BLaER1 (cell line): ENCODE results near the gene PDE4B.

ENCODE experiments used
- H3K27ac ChIP-seq: shearing (Covaris generic); formaldehyde crosslinking; 2 replicates; pipeline ENCODE4 v1.8.1; 2022
- H3K27me3 ChIP-seq: shearing (Covaris generic); formaldehyde crosslinking; 2 replicates; pipeline ENCODE4 v1.8.1; 2022
- H3K36me3 ChIP-seq: shearing (Covaris generic); formaldehyde crosslinking; 2 replicates; pipeline ENCODE4 v1.8.1; 2022
- H3K4me1 ChIP-seq: shearing (Covaris generic); formaldehyde crosslinking; 2 replicates; pipeline ENCODE4 v1.8.1; 2022
- H3K4me2 ChIP-seq: shearing (Covaris generic); formaldehyde crosslinking; 2 replicates; pipeline ENCODE4 v1.8.1; 2022
- H3K4me3 ChIP-seq: shearing (Covaris generic); formaldehyde crosslinking; 2 replicates; pipeline ENCODE4 v1.8.1; 2022
- H3K9ac ChIP-seq: shearing (Covaris generic); formaldehyde crosslinking; 2 replicates; pipeline ENCODE4 v1.8.1; 2022
- H3K9me3 ChIP-seq: shearing (Covaris generic); formaldehyde crosslinking; 2 replicates; pipeline ENCODE4 v1.8.1; 2022
- H4K20me1 ChIP-seq: shearing (Covaris generic); formaldehyde crosslinking; 2 replicates; pipeline ENCODE4 v1.8.1; 2022
- Cebpa-rat ChIP-seq: shearing (Covaris generic); IDR thresholded peaks from 2 replicates; pipeline ENCODE4 v1.8.1; 2022

Gene PDE4B

DNA sequence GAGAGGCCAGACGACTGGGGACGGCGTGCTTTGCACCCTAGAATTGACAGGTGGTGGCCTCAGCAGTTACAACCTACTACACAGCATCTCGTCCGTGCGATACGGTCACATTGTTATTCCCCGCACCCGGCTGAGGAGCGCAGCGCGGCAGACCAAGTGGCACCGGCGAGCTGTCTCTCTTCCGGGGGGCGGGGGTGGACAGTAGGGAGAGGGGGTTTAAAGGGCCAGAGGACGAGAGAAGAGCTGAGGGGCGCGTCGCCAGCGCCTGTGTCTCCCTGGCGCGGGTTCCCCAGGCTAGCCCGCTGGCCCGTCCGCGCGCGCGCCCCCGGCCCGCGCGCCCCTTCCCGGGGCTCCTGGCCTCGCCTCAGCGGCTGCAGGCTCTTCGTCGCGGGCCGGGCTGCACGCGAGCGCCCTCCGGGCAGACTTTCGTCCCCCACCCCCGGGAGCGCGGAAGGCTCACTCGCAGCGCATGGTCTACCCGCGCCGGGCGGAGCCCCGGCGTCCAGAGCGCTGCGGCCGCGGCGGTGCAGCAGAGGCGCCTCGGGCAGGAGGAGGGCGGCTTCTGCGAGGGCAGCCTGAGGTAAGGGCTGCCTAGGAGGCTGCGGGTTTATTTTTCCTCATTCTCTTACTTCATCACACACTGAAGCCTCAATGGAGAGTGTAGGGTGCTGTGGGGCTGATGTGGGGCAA, at the start of gene PDE4B:
TSS of gene PDE4B (plus strand) at position 227 of the 690 bp plus-strand sequence.
- Histone ChIP-seq H3K27me3 (no peaks in the 10 kb centered on the region), H3K36me3 (no peaks in the 10 kb centered on the region), H3K27ac (no peak within 1 kb of the TSS), H3K9ac (no peak within 1 kb of the TSS), H3K4me2 (no peak within 1 kb of the TSS), H3K4me1 (no peaks in the 10 kb centered on the region), H3K9me3 (peaks cover 19% of the 10 kb centered on the region), H4K20me1 (no peaks in the 10 kb centered on the region), H3K4me3 (no peak within 1 kb of the TSS)
- TF ChIP-seq Cebpa-rat: no peak

DNA sequence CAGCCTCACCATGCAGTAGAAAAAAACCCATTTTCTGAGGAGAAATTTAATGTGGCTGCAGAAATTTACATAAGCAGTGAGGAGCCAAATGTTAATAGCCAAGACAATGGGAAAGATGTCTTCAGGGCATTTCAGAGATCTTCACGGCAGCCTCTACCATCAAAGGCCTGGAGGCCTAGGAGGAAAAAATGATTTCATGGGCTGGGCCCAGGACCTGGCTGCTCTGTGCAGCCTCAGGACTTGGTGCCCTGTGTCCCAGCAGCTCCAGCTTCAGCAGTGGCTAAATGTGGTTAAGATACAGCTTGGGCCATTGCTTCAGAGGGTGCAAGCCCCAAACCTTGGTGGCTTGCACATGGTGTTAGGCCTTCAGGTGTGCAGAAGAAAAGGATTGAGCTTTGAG, 48.0 kb upstream of the PDE4B start:
- H3K4me3 ChIP-seq: no peak overlapping the region
- no peak overlapping the region for H3K27ac ChIP-seq
- H3K4me2 ChIP-seq: no peak overlapping the region
- no peaks in the 10 kb centered on the region for H3K27me3 ChIP-seq
- peaks cover 30% of the 10 kb centered on the region for H3K9me3 ChIP-seq
- no peaks in the 10 kb centered on the region for H3K4me1 ChIP-seq
- 0 out of 2 replicates have a peak, but pooled peaks cover 6% of the 10 kb centered on the region for H3K36me3 ChIP-seq
- TF ChIP-seq Cebpa-rat: no peak
- no peak overlapping the region for H3K9ac ChIP-seq
- H4K20me1 ChIP-seq: no peaks in the 10 kb centered on the region

DNA sequence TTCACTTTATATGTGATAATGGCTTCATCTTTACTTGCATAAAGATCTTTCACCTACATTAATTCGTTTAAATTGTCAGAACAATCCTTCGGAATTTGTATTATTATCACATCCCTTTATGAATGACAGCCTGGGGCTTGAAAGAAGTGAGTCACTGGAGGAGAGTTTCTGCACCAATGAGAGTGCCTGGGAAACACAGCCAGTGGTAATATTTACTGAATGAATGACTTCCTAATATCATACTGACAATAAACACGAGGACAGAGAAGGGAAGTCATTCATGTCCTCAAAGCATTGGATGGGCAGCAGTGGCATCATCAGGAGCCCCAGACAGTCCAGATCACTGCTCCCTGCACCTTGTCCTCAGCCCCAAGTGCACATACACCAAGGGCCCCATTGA, 40.7 kb upstream of the PDE4B start:
- Histone ChIP-seq H3K27ac (no peak overlapping the region), H3K4me3 (no peak overlapping the region), H3K4me1 (no peaks in the 10 kb centered on the region), H3K9ac (no peak overlapping the region), H3K27me3 (no peaks in the 10 kb centered on the region), H3K4me2 (no peak overlapping the region), H4K20me1 (no peaks in the 10 kb centered on the region), H3K9me3 (no peaks in the 10 kb centered on the region), H3K36me3 (no peaks in the 10 kb centered on the region)
- no peak for TF ChIP-seq Cebpa-rat

DNA sequence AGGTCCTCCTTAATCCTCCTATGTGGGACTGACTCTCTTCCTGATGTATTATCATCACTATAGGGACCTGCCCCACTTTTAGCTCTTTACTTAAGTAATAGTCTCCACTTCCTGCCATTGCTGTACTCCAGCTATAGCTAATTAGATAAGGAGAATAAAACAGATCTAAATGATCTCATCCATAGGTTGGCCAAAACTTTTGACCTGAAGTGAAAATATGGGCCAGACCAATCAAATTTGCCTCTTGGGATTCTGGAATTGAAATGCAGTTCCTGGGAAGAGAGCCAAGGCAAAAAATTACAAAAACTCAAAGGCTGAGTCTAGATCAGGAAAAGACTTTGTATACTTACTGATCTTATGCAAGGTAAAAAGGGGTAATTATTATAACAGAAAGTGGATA, 36.1 kb upstream of the PDE4B start:
- no peaks in the 10 kb centered on the region for H4K20me1 ChIP-seq
- no peak overlapping the region for H3K27ac ChIP-seq

GRCh38 chr1:65757531-65757930, 35.2 kb upstream of the PDE4B start:
- H3K27ac ChIP-seq: no peak overlapping the region

More for the DNA sequence above, 36.1 kb upstream of the PDE4B start:
- Histone ChIP-seq H3K36me3 (no peaks in the 10 kb centered on the region), H3K4me3 (no peak overlapping the region), H3K27me3 (no peaks in the 10 kb centered on the region), H3K9ac (no peak overlapping the region), H3K4me2 (no peak overlapping the region), H3K9me3 (no peaks in the 10 kb centered on the region), H3K4me1 (no peaks in the 10 kb centered on the region)
- TF ChIP-seq Cebpa-rat: no peak

GRCh38 chr1:65758128-65758527, 34.6 kb upstream of the PDE4B start:
- Histone ChIP-seq H3K9ac (no peak overlapping the region), H3K27ac (no peak overlapping the region), H3K4me1 (no peaks in the 10 kb centered on the region), H3K36me3 (no peaks in the 10 kb centered on the region), H3K4me3 (no peak overlapping the region), H3K27me3 (no peaks in the 10 kb centered on the region), H4K20me1 (no peaks in the 10 kb centered on the region), H3K4me2 (no peak overlapping the region), H3K9me3 (no peaks in the 10 kb centered on the region)
- no peak for TF ChIP-seq Cebpa-rat

More at GRCh38 chr1:65757531-65757930, 35.2 kb upstream of the PDE4B start:
- Histone ChIP-seq H3K9ac (no peak overlapping the region), H4K20me1 (no peaks in the 10 kb centered on the region), H3K27me3 (no peaks in the 10 kb centered on the region), H3K9me3 (no peaks in the 10 kb centered on the region), H3K36me3 (no peaks in the 10 kb centered on the region), H3K4me1 (no peaks in the 10 kb centered on the region), H3K4me2 (no peak overlapping the region), H3K4me3 (no peak overlapping the region)
- no peak for TF ChIP-seq Cebpa-rat

DNA sequence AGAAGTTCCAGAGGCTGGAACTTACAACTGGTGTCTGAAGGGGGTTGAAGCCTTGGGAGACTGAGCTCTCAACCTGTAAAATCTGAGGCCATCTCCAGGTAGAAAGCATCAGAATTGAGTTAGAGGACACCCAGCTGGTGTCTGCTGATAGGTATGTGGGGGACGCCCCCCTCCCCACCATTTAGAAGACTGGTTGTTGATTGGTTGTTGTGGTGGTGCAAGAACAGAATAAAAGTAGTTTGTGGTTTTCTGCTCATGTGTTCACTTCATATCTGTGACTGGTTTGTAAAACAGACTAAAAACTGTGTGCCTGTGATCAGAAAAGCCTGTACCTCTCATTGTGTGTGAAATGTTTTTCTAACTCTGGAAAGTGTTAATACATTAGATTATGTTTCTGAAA, 33.2 kb upstream of the PDE4B start:
- no peak overlapping the region for H3K4me2 ChIP-seq
- H4K20me1 ChIP-seq: no peaks in the 10 kb centered on the region
- H3K4me3 ChIP-seq: no peak overlapping the region
- no peak overlapping the region for H3K9ac ChIP-seq
- no peaks in the 10 kb centered on the region for H3K4me1 ChIP-seq
- no peak for TF ChIP-seq Cebpa-rat
- no peaks in the 10 kb centered on the region for H3K36me3 ChIP-seq
- no peaks in the 10 kb centered on the region for H3K27me3 ChIP-seq
- H3K9me3 ChIP-seq: no peaks in the 10 kb centered on the region
- H3K27ac ChIP-seq: no peak overlapping the region

GRCh38 chr1:65762081-65762862, 30.4 kb upstream of the PDE4B start:
- no peaks in the 10 kb centered on the region for H3K27me3 ChIP-seq
- no peak for TF ChIP-seq Cebpa-rat
- H3K4me2 ChIP-seq: no peak overlapping the region
- no peak overlapping the region for H3K4me3 ChIP-seq
- H3K4me1 ChIP-seq: no peaks in the 10 kb centered on the region
- no peaks in the 10 kb centered on the region for H3K9me3 ChIP-seq
- H3K36me3 ChIP-seq: no peaks in the 10 kb centered on the region
- H4K20me1 ChIP-seq: no peaks in the 10 kb centered on the region
- no peak overlapping the region for H3K27ac ChIP-seq
- H3K9ac ChIP-seq: no peak overlapping the region

DNA sequence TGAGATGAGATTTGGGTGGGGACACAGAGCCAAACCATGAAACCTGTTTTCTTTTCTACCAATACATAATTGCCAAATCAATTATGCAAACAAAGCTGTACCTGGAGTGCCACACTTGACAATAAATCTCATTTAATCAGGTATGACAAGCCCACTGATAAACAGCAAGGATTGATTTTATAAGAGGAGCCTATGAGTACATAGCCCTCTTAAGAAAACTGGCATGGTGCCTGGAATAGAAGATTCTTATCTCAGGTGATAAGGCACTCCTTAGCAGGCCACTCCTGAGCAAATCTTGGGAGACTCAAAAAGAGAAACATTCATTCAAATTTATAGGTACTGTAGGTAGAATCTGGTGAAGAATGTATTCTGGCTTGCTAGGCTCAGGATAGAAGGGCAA, 28.6 kb upstream of the PDE4B start:
- no peaks in the 10 kb centered on the region for H3K36me3 ChIP-seq
- H3K4me2 ChIP-seq: no peak overlapping the region
- H3K27ac ChIP-seq: no peak overlapping the region
- no peaks in the 10 kb centered on the region for H3K4me1 ChIP-seq
- H3K9me3 ChIP-seq: no peaks in the 10 kb centered on the region
- H4K20me1 ChIP-seq: no peaks in the 10 kb centered on the region
- no peaks in the 10 kb centered on the region for H3K27me3 ChIP-seq
- H3K4me3 ChIP-seq: no peak overlapping the region
- no peak overlapping the region for H3K9ac ChIP-seq
- TF ChIP-seq Cebpa-rat: no peak

DNA sequence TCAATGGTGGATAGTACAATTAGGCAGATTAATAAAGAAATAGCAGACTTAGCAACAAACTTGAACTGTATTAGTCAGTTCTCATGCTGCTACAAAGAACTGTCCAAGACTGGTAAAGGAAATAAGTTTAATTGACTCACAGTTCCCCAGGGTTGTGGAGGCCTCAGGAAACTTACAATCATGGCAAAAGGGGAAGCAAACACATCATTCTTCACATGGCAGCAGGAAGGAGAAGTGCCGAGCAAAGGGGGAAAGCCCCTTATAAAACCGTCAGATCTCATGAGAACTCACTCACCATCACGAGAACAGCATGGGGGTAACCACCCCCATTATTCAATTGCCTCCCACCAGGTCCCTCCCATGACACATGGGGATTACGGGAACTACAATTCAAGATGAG, 27.1 kb upstream of the PDE4B start:
- H3K9ac ChIP-seq: no peak overlapping the region
- TF ChIP-seq Cebpa-rat: no peak
- no peaks in the 10 kb centered on the region for H3K4me1 ChIP-seq
- H3K9me3 ChIP-seq: no peaks in the 10 kb centered on the region
- H3K4me3 ChIP-seq: no peak overlapping the region
- H3K4me2 ChIP-seq: no peak overlapping the region
- no peaks in the 10 kb centered on the region for H3K36me3 ChIP-seq
- no peaks in the 10 kb centered on the region for H3K27me3 ChIP-seq
- H4K20me1 ChIP-seq: no peaks in the 10 kb centered on the region
- H3K27ac ChIP-seq: no peak overlapping the region
